T47D (cell line): ENCODE data around the gene CCDC88C.

ENCODE experiments used
- DNase-seq, 2 experiments: peaks; one replicate each; pipeline versions ENCODE4 v3.0.0 to v3.0.0-alpha.2; 2011 to 2012; ENCODE audit warnings: low read depth in 1 of 2, low spot score in 1 of 2
- JUND ChIP-seq: IDR thresholded peaks from 2 replicates; pipeline ENCODE4 v1.6.1; 2012; ENCODE audit warnings: low read depth
- in situ Hi-C: cut with HindIII; loops from 2 replicates; pipeline ENCODE4 v1.10.0; 2016; ENCODE audit warnings: low sequenced_read_pairs, low pct_unique_long_range_greater_than_20kb

Gene CCDC88C

GRCh38 chr14:91389150-91389549 is 28.5 kb downstream of the CCDC88C start:
- in situ Hi-C loops, result no loop called here
- TF ChIP-seq JUND, result no peak
- no peak for DNase-seq

- no peak for TF ChIP-seq JUND
- DNase-seq, result no peak
- in situ Hi-C loops, result no loop called here
Observed at GRCh38 chr14:91388551-91388975, 29.1 kb downstream of the CCDC88C start.

GRCh38 chr14:91387951-91388381 is 29.7 kb downstream of the CCDC88C start:
- in situ Hi-C loops, result no loop called here
- TF ChIP-seq JUND, result no peak

GRCh38 chr14:91387169-91387835 is 30.3 kb downstream of the CCDC88C start:
- DNase-seq, result no peak
- in situ Hi-C loops, result no loop called here
- no peak for TF ChIP-seq JUND

More at GRCh38 chr14:91387951-91388381, 29.7 kb downstream of the CCDC88C start:
- DNase-seq, result no peak

- TF ChIP-seq JUND, result no peak
- no peak for DNase-seq
- in situ Hi-C loops, result no loop called here
Observed at GRCh38 chr14:91385697-91386096, 31.9 kb downstream of the CCDC88C start.

GRCh38 chr14:91385224-91385623 is 32.4 kb downstream of the CCDC88C start:
- no peak for TF ChIP-seq JUND
- in situ Hi-C loops, result no loop called here
- no peak for DNase-seq

GRCh38 chr14:91383439-91383838 is 34.2 kb downstream of the CCDC88C start:
- peak in 1 of 2 experiments; percentile 86 for DNase-seq

GRCh38 chr14:91381801-91382670 is 35.6 kb downstream of the CCDC88C start:
- in situ Hi-C loops, result no loop called here
- no peak for DNase-seq
- TF ChIP-seq JUND, result no peak

More at GRCh38 chr14:91383439-91383838, 34.2 kb downstream of the CCDC88C start:
- in situ Hi-C loops, result no loop called here
- TF ChIP-seq JUND, result no peak

- no peak for DNase-seq
- in situ Hi-C loops, result no loop called here
- no peak for TF ChIP-seq JUND
Observed at GRCh38 chr14:91380610-91381371, 36.8 kb downstream of the CCDC88C start.

- no peak for DNase-seq
- no peak for TF ChIP-seq JUND
- in situ Hi-C loops, result no loop called here
Observed at GRCh38 chr14:91380123-91380522, 37.5 kb downstream of the CCDC88C start.

- TF ChIP-seq JUND, result no peak
- in situ Hi-C loops, result no loop called here
Observed at GRCh38 chr14:91379579-91379932, 38.1 kb downstream of the CCDC88C start.

GRCh38 chr14:91378930-91379578 is 38.6 kb downstream of the CCDC88C start:
- TF ChIP-seq JUND, result no peak
- no peak for DNase-seq
- in situ Hi-C loops, result no loop called here

More at GRCh38 chr14:91379579-91379932, 38.1 kb downstream of the CCDC88C start:
- DNase-seq, result no peak
